ENCODE data around the gene PRR13.

The PRR13 gene

GRCh38 chr12:53493610-53494391 lies 52.3 kb downstream of the PRR13 start:
- DNase-seq (ENCODE audit: low spot score), result no peak

All from activated CD4-positive, alpha-beta T cell treated with anti-CD3 and anti-CD28 coated beads, Interleukin-2, Interleukin-4, amounts not matched to agents 100 ng/mL and 50 ng/mL, durations not matched to agents 16 hours and 8 hours (primary cell).